Limb (tissue), 2 donors: ENCODE measurements around the gene C1QTNF9.
"Not testable (repeated sequence)": the region's sequence is repeated elsewhere in the genome, so short reads cannot be mapped to it uniquely, and the experiment has no call there.

Source experiments
- DNase-seq, 2 donors: peaks; one replicate each; pipeline ENCODE4 v3.0.0-alpha.2; 2016; ENCODE audit errors: extremely low spot score in 2 of 2

C1QTNF9 gene, protein sequence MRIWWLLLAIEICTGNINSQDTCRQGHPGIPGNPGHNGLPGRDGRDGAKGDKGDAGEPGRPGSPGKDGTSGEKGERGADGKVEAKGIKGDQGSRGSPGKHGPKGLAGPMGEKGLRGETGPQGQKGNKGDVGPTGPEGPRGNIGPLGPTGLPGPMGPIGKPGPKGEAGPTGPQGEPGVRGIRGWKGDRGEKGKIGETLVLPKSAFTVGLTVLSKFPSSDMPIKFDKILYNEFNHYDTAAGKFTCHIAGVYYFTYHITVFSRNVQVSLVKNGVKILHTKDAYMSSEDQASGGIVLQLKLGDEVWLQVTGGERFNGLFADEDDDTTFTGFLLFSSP

DNA sequence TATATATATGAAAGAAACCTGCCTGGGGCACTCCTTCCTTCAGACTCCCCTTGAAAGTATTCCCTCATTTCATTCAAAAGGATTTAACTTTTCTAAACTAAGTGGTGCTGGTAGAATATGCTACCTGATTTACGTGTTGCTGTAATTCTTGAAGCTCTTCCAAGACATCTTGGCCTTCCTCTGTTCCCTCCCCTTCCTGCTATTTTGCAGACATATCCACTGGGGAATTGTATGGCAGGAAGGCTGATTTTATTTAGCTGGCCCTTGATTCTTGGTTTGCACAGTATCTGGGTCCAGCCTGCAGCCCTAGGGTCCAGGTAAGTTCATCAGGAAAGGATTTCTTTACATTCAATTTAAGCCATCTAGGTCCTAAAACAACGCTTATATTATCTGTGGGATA, at the start of gene C1QTNF9:
C1QTNF9 (plus strand) TSS at position 281 of the 400 bp plus-strand sequence. CDS start 6,424 bp downstream, outside the sequence.
- not testable (repeated sequence) for DNase-seq

DNA sequence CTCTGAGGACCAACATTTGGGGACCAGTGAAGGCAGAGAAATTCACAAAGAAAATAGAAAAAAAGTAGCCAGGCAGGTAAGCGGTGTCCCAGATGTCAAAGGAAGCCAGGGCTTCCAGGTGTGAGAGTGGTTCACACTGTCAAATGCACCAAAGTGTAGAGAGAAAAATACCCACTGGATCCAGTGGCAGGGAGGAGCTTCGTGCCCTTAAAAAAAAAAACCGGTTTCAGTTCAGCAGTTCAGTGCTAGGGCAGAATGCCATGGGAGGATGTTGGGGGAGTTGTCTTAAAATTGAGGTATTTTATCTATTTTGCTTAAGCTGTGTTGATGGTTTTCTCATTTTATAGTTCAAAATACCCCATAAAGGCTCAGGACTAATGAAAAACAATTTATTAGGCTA, 47.8 kb upstream of the C1QTNF9 start:
- no peak for DNase-seq

DNA sequence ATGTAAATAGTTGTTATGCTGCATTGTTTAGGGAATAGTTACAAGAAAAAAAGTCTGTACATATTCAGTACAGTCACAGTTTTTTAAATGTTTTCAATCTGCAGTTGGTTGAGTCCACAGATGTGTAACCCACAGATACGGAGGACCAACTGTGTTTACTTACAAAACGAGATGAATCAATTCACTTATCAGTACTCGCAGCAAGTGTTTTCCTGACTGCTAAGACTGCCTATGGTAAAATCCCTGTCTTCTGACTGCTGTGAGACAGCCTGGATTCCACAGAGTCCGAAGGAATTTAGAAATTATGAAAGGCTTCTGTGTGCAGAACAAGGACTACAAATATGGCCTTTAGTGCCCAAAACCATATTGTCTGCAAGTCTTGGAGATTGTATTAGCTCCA, 45.7 kb upstream of the C1QTNF9 start:
- no peak for DNase-seq

DNA sequence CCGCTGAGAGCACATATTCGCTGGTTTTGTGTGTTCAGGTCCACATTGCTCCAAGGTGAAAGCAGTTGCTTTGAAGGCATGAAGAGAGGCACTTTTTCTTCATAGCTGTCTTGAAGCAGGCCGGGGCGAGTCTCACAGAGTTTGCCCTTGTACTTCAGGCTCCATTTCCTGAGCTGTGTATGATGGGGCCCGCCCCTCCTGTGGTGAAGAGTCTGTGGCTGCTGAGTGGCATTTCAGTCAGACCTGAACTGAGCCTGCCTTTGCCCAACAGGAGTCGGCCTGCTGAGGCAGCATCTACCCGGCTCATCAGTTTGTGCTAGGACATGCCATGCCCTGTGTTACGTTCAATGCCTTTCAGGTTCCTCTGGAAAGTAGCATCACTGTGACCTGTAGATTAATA, 44.4 kb upstream of the C1QTNF9 start:
- no peak for DNase-seq

DNA sequence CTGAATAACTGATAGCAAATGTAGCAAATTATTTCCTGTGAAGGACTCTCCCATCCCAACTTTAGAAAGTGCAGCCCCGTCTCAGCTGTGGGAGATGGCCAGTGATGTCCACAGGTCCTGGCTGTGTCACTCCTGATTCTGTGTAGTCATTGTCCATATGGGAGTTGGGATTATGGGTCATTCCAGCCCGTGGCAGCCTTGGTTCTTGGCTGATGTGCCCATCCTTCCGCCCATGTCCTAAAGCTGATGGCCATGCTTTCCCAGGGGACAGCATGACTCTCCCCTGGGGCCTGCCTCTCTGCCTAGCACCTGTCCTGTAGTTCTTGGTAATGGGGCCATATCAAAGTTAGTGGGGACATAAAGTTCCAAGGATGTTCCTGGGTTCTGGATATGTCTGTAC, 43.9 kb upstream of the C1QTNF9 start:
- no peak for DNase-seq

DNA sequence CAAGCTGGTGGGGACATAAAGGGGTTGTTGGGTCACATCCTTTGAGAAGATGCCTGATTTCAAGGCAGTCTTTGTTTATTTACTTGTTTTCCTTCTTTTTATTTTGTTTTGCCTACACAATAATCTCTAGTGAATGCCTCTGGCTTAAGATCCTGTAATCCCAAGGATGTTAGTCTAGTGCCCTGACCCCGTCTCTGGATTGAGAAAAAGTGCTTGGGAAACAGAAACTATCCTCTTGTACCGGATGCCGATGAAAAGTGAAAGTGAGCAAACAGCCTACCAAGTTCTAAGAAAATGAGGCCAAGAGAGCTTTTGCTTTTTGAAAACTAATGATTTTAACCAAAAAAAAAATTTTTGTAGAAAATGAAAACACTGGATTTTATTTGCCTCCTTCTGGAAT, 42.1 kb upstream of the C1QTNF9 start:
- no peak for DNase-seq

DNA sequence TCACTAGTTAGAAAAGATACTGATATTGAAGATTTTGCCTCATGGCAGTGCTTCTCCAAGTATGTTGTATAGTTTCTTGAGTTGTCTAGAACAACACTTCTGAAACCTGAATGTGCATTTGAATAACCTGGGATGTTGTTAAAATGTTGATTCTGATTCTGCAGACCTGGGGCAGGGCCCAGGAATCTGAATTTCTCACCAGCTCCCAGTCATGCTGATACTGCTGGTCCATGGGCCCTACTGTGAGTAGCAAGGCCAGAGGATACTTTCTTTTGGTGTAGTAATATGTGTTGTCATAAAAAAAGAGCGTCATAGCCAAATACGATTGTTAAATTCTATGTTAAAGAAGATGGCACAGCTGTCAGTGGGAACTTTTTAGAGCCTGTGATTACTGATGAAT, 41.6 kb upstream of the C1QTNF9 start:
- no peak for DNase-seq

DNA sequence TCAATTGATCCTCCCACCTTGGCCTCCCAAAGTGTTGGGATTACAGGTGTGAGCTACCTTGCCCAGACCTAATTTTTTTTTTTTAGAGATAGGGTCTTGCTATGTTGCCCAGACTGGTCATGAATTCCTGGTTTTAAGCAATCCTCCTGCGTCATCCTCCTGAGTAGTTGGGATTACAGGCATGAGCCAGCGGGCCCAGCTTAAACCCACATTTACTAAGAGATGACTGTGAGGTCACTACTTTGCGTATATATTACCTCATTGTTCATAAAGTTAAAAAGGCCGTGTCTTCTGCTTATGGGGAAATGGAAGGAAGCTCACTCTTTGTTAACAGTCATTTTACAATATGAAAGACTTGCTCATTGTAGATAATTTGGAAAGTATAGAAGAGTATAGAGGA, 39.6 kb upstream of the C1QTNF9 start:
- no peak for DNase-seq

DNA sequence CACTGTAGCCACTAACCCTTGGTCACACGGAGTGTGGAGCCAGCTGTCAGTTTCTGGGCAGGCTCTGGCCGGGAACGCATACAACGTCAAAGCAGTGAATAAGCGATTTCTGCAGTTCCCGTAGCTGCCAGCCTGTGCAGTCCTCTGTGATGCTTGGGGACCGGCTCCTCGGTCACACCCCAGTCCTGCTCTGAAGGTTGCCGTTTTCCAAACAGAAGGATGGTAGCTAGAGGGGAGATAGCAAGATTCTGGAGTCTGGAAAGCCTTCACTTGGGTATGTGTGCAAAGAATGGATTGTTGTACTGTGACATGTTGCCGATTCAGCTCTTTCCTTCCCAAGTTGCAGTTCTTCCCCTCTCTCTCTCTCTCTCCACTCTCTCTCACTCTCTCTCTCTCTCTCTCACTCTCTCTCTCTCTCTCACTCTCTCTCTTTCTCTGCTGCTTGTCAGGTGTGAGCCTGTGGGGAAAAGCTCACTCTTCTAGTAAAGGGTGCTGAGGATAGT, 38.7 kb upstream of the C1QTNF9 start:
- DNase-seq: peak; percentile 40 to 56

DNA sequence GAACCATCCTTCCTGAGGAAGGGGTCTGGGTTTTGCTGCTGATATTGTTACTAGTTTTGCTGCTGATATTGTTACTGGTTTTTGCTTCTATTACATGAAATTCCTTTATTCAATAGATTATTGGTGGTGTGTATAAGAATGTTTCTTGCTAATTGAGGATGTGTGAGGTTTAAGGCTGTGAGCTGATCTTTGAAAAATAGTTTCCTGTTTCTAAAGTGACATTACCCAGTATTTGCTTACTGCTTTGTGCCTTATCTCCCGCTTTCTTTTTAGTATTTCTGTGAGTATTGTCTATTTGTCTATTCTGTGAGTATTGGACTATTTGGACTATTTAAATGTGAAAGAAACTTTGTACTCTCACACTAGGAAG, 38.2 kb upstream of the C1QTNF9 start:
- no peak for DNase-seq

DNA sequence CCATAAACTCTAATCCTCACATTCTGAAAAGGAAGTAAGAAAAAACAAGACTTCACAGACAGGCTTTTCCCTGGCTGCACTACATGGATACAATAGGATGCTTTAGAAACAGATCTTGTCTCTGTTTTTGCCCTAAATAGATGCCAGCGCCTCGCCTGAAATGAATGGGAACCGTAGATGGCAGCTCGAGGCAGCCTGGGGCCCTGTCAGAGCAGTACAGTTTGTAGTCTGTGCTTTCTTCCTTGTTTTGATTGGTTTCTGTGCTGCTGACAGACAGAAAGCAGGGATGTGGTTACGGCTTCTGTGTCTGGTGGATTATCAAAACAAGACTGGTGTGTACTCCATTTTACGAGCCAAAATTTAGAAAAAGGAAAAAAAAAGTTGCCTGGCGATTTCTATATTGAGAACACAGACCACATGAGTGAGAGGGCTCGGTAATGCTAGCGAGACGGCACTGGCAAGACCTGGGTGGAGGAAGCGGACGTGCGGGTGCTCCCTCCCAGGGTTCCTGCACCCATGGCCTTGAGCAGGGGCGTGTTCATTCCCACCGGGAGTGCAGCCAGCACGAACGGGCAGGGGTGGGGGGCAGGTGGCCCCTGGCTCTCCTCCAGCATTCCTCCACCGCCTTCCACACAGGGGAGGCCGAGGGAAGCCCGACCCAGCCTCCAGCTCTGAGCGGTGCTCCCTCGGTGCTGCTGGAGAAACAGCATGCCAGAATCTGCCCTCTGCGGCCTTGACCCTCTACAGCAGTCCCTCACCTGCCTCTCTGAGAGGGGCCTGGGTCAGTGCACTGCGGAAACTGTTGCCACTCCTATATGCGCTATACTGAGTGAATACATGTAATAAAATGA, 37.6 kb upstream of the C1QTNF9 start:
- DNase-seq: peak; percentile 48 to 67

DNA sequence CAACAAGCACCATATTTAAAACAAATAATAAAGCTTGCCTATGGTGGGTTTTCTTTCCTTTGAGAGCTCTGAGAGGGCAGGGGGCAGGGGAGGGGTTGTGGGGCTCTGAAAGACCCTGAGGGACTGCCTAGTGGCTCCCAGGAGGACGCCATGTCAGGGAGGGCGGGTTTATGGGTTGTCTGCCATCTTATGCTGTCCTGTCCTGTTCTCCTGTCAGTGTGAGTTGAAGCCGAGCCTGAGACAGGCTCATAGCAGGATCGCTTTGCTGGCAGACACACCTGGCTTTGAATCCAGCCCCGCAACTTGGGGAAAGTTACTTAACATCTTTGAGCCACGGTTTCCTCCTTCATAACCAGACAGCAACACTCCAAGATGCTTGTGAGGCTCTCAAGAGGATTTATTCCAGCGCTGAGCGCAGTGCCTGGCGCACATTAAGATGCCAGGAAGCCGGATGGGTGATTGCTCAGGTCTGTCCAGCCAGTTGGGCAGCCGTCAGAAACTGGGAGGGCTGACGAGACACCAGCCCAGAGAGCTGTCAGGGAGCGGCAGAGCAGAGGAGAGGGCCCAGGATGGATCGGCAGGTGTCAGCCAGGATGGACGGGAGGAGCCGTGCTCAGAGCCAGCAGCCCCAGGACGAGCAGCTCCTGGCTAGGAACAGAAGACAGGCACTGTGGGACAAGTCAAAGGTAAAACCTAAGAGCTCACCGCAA, 36.8 kb upstream of the C1QTNF9 start:
- no peak for DNase-seq

DNA sequence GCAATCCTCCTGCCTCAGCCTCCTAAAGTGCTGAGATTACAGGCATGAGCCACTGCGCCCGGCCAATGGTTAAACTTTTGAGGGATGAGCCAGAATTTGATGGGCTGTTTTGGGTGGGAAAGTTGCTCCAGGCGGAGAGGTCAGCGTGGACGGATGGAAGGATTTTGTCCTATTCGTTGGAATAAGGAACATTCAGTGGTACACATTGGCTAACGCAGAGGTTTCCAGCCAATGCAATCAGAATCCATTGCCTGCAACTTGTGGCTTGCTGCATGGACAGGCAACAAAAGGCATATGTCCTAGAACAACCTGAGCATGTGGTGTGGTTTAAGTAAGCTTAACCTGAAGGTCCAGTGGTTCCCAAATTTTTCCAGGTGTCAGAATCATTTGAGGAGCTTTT, 35.5 kb upstream of the C1QTNF9 start:
- no peak for DNase-seq

DNA sequence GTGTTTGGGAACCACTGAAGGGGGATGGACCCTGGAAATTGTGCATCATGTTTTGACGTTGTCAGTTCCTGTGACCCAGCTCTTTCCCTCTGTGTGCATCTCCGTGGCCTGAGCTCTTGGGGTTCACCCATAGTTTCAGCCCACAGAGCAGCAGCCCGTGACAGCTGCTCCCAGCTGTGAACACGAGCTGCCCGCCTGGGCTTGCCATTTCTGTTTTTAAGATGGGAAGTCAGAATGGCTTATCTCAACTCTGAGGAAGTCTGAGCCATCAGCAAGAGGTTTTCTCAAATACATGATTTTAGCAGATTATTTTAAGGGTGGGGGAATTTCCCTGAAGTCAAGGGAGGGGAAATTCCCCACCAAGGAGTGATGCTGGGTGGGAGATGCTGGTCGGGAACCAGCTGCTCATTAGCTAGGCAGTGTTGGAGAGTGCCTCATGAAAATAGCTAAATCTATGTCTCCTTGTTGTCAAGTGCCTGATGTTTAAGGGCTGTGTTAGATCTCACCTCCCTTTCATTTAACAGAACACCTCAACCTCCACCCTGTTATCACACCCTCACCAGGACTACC, 34.8 kb upstream of the C1QTNF9 start:
- DNase-seq: peak in 1 of 2 donors; percentile 36

DNA sequence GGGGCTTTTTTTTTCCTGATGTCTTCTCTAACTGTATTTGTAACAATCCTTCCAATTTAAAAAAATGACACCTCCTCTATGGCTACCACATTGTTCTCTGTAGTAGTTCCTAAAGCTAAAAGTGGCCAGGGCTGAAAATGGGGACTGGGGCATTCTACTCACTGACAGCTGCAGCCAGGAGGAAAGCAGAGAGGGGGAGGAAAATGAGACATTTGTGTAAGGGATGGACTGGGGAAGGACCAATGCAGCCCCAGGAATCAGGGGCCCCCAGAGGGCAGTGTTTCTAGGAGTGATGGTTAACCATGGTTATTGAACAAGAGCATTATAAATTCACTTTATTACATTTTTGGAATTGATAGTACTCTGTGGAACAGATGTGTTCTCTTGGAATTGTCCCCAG, 34.3 kb upstream of the C1QTNF9 start:
- no peak for DNase-seq

DNA sequence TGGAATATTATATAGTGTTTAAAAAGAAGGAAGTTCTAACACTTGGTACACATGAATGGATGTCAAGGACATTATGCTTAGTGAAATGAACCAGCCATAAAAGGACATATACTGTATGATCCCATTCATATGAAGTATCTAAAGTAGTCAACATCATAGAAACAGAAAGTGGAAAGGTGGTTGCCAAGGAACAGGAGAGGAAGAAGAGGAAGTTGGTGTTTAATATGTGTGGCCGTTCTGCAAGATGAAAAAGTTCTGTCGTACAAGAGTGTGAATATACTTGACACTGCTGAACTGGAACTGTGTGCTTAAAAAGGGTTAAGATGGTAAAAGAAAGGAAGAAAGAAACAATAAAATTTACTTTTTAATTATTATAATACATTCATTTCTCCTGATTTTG, 33.1 kb upstream of the C1QTNF9 start:
- DNase-seq: no peak

DNA sequence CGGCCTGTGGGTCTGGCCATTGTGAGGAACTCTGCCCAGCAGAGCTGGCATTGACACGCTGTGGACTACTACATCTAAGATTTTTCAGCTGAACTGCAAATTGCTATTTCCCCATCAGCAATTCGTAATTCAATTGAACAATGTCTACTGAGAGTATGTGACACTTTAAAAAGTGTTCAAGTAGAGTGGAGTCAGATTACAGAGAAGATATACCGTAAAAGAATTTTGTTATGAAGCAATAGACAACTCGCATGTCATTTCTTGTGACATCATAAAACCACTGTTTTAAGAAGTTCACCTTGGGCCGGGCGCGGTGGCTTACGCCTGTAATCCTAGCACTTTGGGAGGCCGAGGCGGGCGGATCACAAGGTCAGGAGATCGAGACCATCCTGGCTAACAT, 32.5 kb upstream of the C1QTNF9 start:
- no peak for DNase-seq

DNA sequence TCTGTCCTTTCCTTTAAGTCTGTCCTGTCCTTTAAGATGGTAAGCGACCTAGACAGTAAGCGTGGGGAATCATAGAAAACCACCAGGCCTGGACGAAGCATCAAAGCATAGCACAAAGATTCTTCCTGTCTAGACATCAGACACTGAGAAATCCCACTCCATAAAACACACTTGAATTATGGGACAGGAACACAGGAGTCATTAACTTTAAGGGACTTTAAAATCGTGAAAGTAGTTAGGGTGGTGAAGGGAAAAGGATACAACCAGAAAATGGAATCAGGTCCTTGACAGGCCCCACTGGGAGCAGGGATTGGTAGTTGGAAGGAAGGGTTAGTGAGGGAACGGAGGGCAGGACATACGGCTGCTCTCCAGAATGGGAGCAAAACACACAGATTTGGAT, 31.6 kb upstream of the C1QTNF9 start:
- no peak for DNase-seq

DNA sequence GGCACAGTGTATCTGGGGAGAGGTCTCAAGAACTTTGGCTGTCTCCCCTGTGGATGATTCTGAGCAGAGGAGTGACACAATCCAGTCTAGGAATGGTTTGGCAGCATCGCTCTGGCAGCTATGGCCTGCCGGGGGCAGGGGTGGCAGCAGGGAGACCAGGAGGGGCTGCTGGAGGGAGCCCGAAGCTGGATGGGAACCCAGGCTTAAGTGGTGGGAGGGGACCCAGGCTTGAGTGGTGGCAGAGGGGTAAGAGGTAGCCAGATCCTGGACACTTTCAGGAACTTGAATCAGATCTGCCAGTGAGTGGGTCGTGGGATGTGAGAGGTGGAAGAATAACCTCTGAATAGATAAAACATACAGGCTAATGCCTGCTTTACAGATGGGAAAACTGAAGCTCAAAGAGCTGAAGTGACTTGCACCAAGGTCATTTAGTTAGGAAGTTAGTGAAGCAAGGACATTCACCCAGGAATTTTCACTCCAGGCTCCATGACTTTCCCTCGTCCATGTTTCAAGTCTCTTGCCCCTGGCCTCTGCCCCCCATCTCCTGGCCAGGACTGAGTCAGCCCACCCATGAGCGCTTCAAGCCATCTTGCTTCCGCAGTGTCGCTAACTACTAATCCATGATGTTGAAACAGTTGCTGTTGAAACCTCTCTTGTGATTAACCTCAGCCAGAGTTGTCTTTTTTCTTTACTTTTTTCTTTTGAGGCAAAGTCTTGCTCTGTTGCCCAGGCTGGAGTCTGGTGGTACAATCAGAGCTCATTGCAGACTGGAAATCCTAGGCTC, 29.9 kb upstream of the C1QTNF9 start:
- no peak for DNase-seq

DNA sequence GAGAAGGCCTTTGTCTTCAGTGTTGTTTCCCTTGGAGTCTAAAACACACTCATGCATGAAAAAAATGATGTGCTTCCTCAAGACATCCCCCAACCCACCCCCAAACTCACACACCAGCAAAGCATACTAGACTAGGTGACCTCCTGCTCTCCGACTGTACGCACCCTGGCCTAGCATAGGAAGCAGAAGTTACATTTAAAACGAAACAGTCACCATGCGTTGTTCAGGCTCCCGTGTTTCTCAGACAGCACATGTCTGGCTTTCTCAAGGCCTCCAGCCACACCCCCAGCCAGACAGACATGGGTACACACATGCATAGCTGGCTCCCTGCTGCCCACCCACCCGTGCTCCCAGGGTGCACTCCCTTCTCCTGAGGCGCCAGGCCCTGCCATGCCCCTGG, 28.7 kb upstream of the C1QTNF9 start:
- no peak for DNase-seq
